NCI-H128 (cell line): ENCODE data around the gene CDK17.
"Not testable (repeated sequence)": the region's sequence is repeated elsewhere in the genome, so short reads cannot be mapped to it uniquely, and the experiment has no call there.

Source experiments
- DNase-seq: peaks from one replicate; lab custom pipeline; 2025; ENCODE audit not compliant: unreplicated experiment; lab: John Stamatoyannopoulos, UW

The CDK17 gene

GRCh38 chr12:96399919-96400630 is at the start of gene CDK17:
CDK17 (minus strand) TSS chr12:96400439; CDS start chr12:96334836, 65,603 bp downstream.
- peak; percentile 81 for DNase-seq

- DNase-seq: no peak
These were observed 48.1 kb upstream of the CDK17 start for GRCh38 chr12:96448300-96448699.

- DNase-seq: no peak
These were observed 47.0 kb upstream of the CDK17 start for GRCh38 chr12:96447256-96447655.

GRCh38 chr12:96445691-96446583 is 45.7 kb upstream of the CDK17 start:
- DNase-seq: no peak

- DNase-seq: no peak
These were observed 44.2 kb upstream of the CDK17 start for GRCh38 chr12:96444399-96444798.

- no peak for DNase-seq
These were observed 42.7 kb upstream of the CDK17 start for GRCh38 chr12:96442906-96443305.

- DNase-seq: no peak
These were observed 41.6 kb upstream of the CDK17 start for GRCh38 chr12:96441816-96442215.

- DNase-seq: no peak
These were observed 38.1 kb upstream of the CDK17 start for GRCh38 chr12:96438330-96438729.

GRCh38 chr12:96437171-96437445 is 36.9 kb upstream of the CDK17 start:
- DNase-seq: no peak

- no peak for DNase-seq
These were observed 36.3 kb upstream of the CDK17 start for GRCh38 chr12:96436366-96437170.

GRCh38 chr12:96434107-96434506 is 33.9 kb upstream of the CDK17 start:
- no peak for DNase-seq

GRCh38 chr12:96432496-96433321 is 32.5 kb upstream of the CDK17 start:
- DNase-seq: not testable (repeated sequence)

- no peak for DNase-seq
These were observed 30.8 kb upstream of the CDK17 start for GRCh38 chr12:96431067-96431466.

GRCh38 chr12:96427269-96427729 is 27.1 kb upstream of the CDK17 start:
- DNase-seq: no peak

GRCh38 chr12:96425951-96426350 is 25.7 kb upstream of the CDK17 start:
- DNase-seq: no peak

GRCh38 chr12:96425321-96425720 is 25.1 kb upstream of the CDK17 start:
- DNase-seq: no peak

- DNase-seq: no peak
These were observed 24.4 kb upstream of the CDK17 start for GRCh38 chr12:96424601-96425000.

GRCh38 chr12:96422192-96422591 is 22.0 kb upstream of the CDK17 start:
- DNase-seq: no peak

- DNase-seq: no peak
These were observed 20.8 kb upstream of the CDK17 start for GRCh38 chr12:96421014-96421413.

GRCh38 chr12:96420277-96420835 is 20.1 kb upstream of the CDK17 start:
- no peak for DNase-seq
